ENCODE measurements around the gene CSRP1.
"Not testable (repeated sequence)": the region's sequence is repeated elsewhere in the genome, so short reads cannot be mapped to it uniquely, and the experiment has no call there.

Gene CSRP1

GRCh38 chr1:201506557-201507359 is at the start of gene CSRP1:
TSS of gene CSRP1 (minus strand) at chr1:201507123. CDS start at chr1:201496303, 10,820 bp downstream.
- peak; percentile 86 for DNase-seq

- no peak for DNase-seq
Observed at GRCh38 chr1:201555593-201555945, 48.6 kb upstream of the CSRP1 start.

GRCh38 chr1:201554789-201555592 is 48.1 kb upstream of the CSRP1 start:
- no peak for DNase-seq

GRCh38 chr1:201554190-201554600 is 47.3 kb upstream of the CSRP1 start:
- no peak for DNase-seq

- no peak for DNase-seq
Observed at GRCh38 chr1:201553496-201554189, 46.7 kb upstream of the CSRP1 start.

GRCh38 chr1:201552941-201553351 is 46.0 kb upstream of the CSRP1 start:
- DNase-seq = no peak

- DNase-seq = no peak
Observed at GRCh38 chr1:201551877-201552731, 45.2 kb upstream of the CSRP1 start.

- no peak for DNase-seq
Observed at GRCh38 chr1:201551096-201551495, 44.2 kb upstream of the CSRP1 start.

GRCh38 chr1:201549522-201549921 is 42.6 kb upstream of the CSRP1 start:
- DNase-seq = not testable (repeated sequence)

GRCh38 chr1:201545851-201546492 is 39.0 kb upstream of the CSRP1 start:
- no peak for DNase-seq

- DNase-seq = no peak
Observed at GRCh38 chr1:201544710-201545109, 37.8 kb upstream of the CSRP1 start.

GRCh38 chr1:201543871-201544642 is 37.1 kb upstream of the CSRP1 start:
- no peak for DNase-seq

- DNase-seq = no peak
Observed at GRCh38 chr1:201542309-201543035, 35.5 kb upstream of the CSRP1 start.

- no peak for DNase-seq
Observed at GRCh38 chr1:201540846-201541735, 34.2 kb upstream of the CSRP1 start.

GRCh38 chr1:201539561-201540431 is 32.9 kb upstream of the CSRP1 start:
- no peak for DNase-seq

GRCh38 chr1:201538612-201539551 is 32.0 kb upstream of the CSRP1 start, which contains the start of gene NAV1:
TSS of gene NAV1 (plus strand) at chr1:201539127. CDS start at chr1:201622885, 83,758 bp downstream.
- DNase-seq = no peak
